ENCODE results near the gene LRRC25. TPM values are rescaled to one million over a fixed set of nuclear protein-coding genes. Genes with fewer than 3 reads are reported as not detected.

Gene LRRC25
- total and polyA plus RNA-seq, 2 of the 4 experiments (the other 2 are of a cell fraction), result 0.03 TPM; not detected in 1

DNA sequence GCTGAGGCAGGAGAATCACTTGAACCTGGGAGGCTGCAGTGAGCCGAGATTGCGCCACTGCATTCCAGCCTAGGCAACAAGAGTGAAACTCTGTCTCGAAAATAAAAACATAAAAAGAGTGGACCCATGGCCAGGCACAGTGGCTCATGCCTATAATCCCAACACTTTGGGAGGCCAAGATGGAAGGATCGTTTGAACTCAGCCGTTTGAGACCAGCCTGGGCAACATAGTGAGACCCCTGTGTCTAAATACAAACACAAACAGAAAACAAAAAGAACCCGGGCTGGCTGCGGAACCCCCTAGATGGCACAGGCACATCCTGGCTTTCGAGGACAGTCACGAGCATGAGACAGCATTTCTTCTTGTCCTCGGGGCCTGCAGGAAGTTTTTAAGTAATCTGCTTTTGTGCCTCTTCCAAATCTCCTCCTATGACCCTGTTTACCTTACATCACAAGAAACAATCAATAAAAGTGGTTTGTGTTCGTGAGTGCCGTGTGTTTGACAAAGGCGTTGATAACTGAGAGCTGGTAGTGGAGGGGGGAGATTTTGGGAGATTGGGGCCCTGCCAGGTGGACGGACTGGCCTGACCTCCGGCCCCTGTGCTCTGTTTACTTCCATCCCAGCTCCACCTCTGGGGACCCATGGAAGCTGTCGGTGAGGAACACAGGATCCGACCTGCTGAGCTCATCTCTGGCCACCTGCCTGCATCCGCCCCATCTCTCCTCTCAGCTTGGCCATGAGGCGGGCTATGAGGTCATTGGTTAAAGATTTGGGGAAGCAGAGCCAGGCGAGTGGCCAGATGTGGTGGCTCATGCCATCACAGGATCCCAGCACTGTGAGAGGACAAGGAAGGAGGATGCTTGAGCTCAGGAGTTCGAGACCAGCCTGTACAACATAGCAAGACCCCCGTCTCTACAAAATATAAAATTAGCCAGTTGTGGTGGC, 17.3 kb downstream of the LRRC25 start:
- CTCF ChIA-PET, result interaction anchor here (0.7 to 1.0 kb wide), 5 partner anchors 8 to 100 kb away, joined by 3 read pairs; no protein-coding TSS in a partner anchor
- Histone ChIP-seq H4K20me1 (ENCODE audit: insufficient read depth, low read length) (no peaks in the 10 kb centered on the region), H3K79me1 (ENCODE audit: low read depth in 1 of 2, low read length in 2 of 2) (0 out of 4 replicates have a peak, but pooled peaks cover 0 to 3% of the 10 kb centered on the region in 2 experiments), H3K4ac (ENCODE audit: low read depth, low read length) (peak overlapping the region; percentile 71), H3K9me1 (ENCODE audit: insufficient read depth, low read length) (peaks cover 5% of the 10 kb centered on the region; the same call in 1 of the 2 replicates), H2BK20ac (ENCODE audit: low read depth, low read length) (peak overlapping the region; percentile 79), H3K4me2 (ENCODE audit: low read depth, low read length) (no peak overlapping the region), H3K56ac (ENCODE audit: extremely low read depth, insufficient read depth, low read length) (0 out of 2 replicates have a peak overlapping the region, but pooled peaks have one; percentile 19), H3K36me3 (ENCODE audit: control insufficient read depth, insufficient read depth, low read length) (no peaks in the 10 kb centered on the region), H2BK120ac (ENCODE audit: low read depth, low read length) (peak overlapping the region; percentile 91), H4K8ac (ENCODE audit: low read depth in 2 of 2, low read length in 2 of 2) (peak overlapping the region; percentile 43 to 66), H4K5ac (ENCODE audit: low read depth, low read length) (peak overlapping the region; percentile 56), H2AK5ac (ENCODE audit: low read depth, low read length) (peak overlapping the region; percentile 88), H3K23ac (ENCODE audit: low read depth, low read length) (no peak overlapping the region), H2AFZ (replicated peaks; ENCODE audit: low read length, poor library complexity) (peak overlapping the region; percentile 78), H3K4me3 (ENCODE audit: insufficient read depth, low read depth, low read length) (no peak overlapping the region), H3K9ac (ENCODE audit: low read depth, low read length) (no peak overlapping the region; the same call in 1 of the 2 replicates), H2BK15ac (ENCODE audit: low read depth, low read length) (peak overlapping the region; percentile 33; the same call in 1 of the 3 replicates), H2BK5ac (ENCODE audit: low read depth, low read length, poor library complexity, severe bottlenecking) (peak overlapping the region; percentile 40), H4K91ac (ENCODE audit: insufficient read depth, low read depth, low read length) (peak overlapping the region; percentile 53), H2AK9ac (replicated peaks; ENCODE audit: low read depth, low read length, poor library complexity) (peak overlapping the region; percentile 92), H3K4me1 (ENCODE audit: control insufficient read depth, insufficient read depth, low read length) (peaks cover 18% of the 10 kb centered on the region), H3K18ac (ENCODE audit: low read depth, low read length) (peak overlapping the region; percentile 83; the same call in 1 of the 2 replicates), H3K27ac (ENCODE audit: insufficient read depth, low read length) (peak overlapping the region; percentile 83), H3K27me3 (ENCODE audit: control insufficient read depth, insufficient read depth, low read length) (no peaks in the 10 kb centered on the region), H3K14ac (replicated peaks; ENCODE audit: low read depth, low read length) (peak overlapping the region; percentile 69), H3K9me3 (ENCODE audit: control insufficient read depth, insufficient read depth, low read length) (no peaks in the 10 kb centered on the region)
- no TSS peak for BruUV-seq (replicated peaks)
- peak; percentile 77 for TF ChIP-seq RCOR1 (IDR thresholded peaks at IDR 0.05; ENCODE audit: insufficient replicate concordance, low read length)
- no peak for TF ChIP-seq CHD1 (IDR thresholded peaks at IDR 0.05; ENCODE audit: low read depth, low read length)
- peak; percentile 76 for ATAC-seq (ENCODE audit: low read depth)
- in situ Hi-C loops (cut with MboI; ENCODE audit: low sequenced_read_pairs) (no loop called here), dilution Hi-C loops (cut with HindIII; ENCODE audit: low sequenced_read_pairs, unreplicated experiment) (no loop called here), intact Hi-C loops (cut with micrococcal nuclease) (no loop called here)
- peak; percentile 96 for DNase-seq
- 100% methylated on average over 2 of the region's 22 CpGs; no CpG with 5 or more reads in 1 of the 2 experiments for WGBS, 2 experiments (ENCODE audit: extremely low coverage in 2 of 2, insufficient read length in 1 of 2)
- POLR2A ChIA-PET (ENCODE audit: unreplicated experiment), result no interaction called here
